Activated CD8-positive, alpha-beta memory T cell treated with anti-CD3 and anti-CD28 coated beads, Interleukin-2, amount 50 U/mL, for 1 hour (primary cell): ENCODE results near the gene TXNRD2.

Source experiments
- DNase-seq: peaks from one replicate; pipeline ENCODE4 v3.0.0-alpha.2; 2020; ENCODE audit errors: extremely low read depth

Gene TXNRD2

DNA sequence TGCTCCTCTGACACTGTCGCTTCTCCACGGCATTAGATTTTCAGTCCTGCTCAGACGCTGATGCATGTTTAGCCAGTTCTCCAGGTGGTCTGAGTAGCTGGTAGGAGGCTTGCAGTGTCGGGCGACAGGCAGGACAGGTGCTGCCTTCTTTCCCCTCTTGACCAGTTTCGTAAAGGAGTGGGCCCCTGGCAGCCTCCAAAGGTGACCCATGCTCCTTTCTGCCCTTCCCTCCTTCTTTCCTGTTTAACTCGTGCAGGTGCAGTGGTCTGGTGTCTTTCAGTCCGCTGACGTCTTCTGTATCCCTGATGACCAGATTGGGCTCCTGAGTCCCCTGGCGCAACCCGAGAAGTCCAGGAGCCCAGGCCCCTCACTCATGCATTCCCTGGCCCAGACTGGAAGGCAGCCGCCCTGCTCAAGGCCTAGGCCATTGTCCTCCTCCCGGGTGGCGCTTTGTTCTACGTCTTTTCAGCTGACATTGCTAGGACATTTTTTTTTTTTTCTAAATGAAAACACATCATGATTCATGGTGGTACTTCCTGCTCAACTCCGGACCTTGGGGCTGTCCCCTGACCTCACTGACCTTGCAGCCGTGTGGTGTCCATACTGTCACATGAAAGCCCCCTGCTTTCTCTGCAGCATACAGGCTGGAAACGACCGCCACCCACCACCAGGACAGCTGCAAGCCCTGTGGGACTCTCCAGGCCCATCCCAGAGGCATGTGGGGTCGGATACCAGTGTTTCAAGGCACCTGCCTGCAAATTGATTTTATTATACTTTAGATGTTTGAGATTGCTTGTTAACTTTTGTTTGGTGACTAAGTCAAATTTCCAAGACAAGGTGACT lies 25.5 kb upstream of the TXNRD2 start:
- DNase-seq, result no peak

DNA sequence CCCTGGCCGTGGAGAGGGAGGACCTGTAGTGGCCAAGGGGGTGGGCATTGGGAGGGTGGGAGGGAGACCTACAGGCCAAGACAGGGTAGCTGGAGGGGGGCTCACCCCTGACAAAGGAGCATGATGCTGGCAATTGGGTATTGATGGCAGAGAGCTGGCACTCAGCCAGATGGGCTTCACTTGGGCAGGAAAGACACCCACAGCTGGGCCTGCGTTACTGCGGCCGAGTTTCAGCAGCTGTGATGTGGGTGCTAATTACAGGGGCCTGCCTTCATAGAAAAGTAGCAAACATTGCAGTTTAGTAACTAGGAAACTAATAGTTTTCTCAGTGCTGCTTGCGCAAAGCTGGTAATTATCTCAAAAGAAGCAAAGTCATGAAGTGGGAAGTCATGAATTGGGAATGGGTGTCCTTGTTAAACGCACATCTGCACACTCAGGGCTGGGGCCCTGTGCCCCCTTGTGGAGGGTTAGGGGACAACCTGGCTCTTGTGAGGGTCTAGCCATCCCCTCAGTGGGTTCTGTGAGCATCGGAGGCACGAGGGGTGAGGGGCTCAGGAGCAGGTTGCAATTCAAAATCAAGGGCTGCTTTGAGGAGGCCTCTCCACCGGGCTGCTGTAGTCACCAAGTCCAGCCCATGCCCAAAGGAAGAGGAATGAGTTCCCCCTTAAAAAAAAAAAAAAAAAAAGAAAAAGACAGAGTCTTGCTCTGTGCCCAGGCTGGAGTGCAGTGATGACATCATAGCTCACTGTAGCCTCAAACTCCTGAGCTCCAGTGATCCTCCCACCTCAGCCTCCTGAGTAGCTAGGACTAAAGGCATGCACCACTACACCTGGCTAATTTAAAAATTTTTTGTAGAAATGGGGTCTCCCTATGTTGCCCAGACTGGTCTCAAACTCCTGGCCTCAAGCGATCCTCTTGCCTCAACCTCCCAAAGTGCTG lies 24.4 kb upstream of the TXNRD2 start:
- DNase-seq, result no peak

DNA sequence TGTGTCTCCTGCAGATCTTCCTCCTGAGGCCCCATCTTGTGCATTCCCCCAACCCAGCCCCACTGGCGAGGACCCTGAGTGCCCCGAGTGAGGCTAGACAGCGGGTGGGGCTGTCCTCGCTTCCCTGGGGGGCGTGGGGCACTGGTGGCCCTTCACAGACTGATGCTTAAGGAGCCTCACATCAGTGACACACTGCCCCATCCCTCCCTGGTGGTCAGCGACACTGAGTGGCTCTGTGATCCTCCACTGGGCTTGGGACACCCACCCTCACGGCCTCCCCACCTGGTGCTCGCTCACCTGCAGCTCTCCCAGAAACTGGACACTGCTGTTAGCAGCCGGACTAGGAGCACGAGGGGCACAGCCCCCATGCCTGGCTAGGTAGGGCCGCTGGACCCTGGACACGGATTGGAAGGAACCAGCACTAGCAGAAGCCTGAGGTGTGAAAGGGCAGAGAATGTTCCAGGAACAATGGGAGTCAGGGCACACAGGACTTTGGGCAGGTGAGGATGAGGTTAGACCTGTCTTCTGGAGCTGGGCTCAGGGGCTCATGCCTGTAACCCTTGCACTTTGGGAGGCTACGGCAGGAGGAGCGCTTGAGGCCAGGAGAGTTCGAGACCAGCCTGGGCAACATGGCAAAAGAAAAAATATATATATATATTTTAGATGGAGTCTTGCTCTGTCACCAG lies 23.2 kb upstream of the TXNRD2 start:
- DNase-seq, result no peak

DNA sequence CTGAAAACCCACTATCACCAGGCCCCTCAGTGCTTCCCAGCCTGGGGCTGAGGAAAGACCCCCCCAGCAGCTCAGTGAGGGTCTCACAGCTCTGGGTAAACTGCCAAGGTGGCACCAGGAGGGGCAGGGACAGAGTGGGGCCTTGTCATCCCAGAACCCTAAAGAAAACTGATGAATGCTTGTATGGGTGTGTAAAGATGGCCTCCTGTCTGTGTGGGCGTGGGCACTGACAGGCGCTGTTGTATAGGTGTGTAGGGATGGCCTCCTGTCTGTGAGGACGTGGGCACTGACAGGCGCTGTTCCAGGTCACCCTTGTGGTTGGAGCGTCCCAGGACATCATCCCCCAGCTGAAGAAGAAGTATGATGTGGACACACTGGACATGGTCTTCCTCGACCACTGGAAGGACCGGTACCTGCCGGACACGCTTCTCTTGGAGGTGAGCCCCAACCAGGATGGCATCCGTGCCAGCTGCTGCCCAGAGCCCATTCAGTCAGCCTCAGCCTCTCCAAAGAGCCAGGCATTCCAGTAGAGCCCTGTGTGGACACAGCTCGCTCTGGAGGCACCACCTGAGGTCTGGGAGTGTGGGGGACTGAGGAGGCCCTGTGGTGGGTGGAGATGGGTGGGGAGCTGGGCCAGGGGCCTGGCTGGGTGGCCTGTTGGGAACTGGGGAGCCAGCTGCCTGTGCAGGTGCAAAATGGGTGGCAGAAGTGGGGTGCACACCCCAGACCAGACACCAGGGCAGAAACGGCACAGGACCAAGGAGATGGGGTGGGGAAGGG lies 22.4 kb upstream of the TXNRD2 start:
- DNase-seq, result no peak

DNA sequence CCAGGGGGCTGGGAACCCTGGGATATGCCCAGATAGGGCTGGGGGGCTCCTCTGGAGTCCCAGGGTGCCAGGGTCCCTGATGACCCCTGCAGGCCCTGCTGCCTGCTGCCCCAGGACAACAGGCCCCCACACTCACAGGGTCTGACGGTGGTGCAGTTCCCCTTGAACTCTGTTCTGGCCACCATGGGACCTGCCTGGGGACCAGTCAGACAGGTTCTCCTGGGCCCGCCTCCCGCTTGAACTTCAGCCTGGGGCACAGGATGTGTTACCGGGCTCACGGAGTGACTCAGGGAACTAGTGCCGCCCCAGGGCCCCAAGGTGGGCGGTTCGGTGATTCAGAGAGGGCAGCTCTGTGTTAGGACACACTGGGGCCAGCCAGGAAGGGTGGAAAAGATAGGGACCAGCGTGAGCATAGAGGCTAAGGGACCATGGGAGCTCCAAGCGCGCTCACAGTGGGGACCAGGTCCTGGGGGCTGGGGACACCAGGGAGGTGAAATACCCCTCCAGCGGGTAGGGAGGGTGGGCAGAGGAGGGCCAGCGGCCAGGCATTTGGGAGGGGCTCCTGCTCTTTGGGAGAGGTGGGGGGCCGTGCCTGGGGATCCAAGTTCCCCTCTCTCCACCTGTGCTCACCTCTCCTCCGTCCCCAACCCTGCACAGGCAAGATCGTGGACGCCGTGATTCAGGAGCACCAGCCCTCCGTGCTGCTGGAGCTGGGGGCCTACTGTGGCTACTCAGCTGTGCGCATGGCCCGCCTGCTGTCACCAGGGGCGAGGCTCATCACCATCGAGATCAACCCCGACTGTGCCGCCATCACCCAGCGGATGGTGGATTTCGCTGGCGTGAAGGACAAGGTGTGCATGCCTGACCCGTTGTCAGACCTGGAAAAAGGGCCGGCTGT lies 21.5 kb upstream of the TXNRD2 start:
- no peak for DNase-seq

DNA sequence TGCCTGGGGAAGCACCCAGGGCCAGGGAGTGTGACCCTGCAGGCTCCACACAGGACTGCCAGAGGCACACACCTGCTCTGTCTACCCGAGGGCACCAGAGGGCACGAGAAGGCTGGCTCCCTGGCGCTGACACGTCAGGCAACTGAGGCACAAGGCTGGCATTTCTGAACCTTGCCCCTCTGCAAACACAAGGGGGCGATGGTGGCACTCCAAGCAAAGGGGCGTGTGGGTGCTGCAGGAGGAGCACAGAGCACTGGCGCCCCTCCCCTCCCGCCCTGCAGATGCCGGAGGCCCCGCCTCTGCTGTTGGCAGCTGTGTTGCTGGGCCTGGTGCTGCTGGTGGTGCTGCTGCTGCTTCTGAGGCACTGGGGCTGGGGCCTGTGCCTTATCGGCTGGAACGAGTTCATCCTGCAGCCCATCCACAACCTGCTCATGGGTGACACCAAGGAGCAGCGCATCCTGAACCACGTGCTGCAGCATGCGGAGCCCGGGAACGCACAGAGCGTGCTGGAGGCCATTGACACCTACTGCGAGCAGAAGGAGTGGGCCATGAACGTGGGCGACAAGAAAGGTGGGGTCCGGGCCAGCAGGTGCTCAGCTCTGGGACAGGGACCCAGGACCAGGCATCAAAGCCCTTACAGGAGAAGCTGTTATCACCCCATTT lies 20.8 kb upstream of the TXNRD2 start:
- DNase-seq, result no peak

DNA sequence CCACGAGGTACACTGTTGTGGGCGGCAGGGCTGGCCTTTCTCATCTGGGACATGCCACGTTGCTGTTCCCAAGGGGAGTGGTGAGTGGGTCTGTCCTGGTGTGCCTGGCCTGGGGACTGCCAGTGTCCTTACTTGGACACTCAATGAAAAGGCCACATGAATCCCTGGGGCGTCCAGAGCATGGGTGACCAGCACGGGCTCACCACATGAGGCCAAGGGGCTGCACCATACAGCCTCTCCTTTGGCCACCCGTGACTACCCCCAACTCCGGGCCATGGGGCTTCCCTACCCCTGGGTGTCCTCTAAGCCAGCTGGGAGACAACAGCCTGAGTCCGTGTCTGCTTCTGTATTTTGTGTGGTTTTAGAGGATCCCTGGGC lies 20.2 kb upstream of the TXNRD2 start:
- DNase-seq, result no peak

DNA sequence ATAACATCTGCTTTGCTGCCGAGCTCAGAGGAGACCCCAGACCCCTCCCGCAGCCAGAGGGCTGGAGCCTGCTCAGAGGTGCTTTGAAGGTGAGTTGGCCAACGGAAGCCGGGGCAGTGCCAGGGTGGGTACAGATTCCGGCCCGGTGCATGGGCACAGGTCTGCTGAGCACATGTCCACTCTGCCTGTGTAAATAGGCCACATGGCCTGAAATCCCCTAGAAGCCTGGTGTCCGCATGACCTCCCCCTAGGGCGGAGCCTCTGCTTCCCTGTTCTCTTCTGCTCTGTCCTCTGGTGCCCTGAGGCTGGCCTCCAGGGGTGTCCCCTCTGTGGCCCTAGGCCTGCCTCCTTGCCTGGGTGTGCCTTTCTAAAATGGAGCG lies 19.6 kb upstream of the TXNRD2 start:
- no peak for DNase-seq

DNA sequence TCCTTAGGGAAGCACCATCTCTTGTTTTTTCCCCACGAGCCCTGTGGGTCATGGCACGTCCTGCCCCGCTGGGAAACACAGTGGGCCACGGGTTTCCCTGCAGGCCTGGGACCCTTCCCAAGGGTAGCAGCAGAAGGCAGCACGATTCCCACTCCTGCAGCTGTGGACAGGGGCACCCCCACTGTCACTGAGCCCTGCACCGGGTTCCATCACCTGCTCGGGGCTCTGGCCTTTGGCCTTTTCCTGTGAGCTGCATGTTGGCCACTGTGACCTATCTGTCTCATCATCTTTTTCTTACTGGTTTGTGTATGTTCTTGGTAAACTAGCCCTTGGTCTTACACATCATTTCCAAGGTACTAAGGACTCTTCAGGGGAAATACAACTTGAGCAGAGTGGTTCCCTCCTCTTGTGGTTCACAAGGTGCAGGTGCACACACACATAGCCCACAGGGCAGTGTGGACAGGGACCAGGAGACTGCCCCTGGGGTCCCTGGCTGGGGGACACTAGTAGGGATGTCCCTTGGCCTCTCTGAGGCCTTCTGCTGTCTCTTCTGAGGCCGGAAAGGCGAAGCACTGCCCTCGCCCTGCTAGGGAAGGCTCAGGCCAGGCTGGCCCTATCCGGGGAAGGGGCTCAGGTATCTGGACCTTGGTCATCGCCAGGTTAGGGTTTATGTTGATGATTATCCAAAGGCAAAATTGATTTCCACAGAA lies 19.0 kb upstream of the TXNRD2 start:
- DNase-seq, result no peak

DNA sequence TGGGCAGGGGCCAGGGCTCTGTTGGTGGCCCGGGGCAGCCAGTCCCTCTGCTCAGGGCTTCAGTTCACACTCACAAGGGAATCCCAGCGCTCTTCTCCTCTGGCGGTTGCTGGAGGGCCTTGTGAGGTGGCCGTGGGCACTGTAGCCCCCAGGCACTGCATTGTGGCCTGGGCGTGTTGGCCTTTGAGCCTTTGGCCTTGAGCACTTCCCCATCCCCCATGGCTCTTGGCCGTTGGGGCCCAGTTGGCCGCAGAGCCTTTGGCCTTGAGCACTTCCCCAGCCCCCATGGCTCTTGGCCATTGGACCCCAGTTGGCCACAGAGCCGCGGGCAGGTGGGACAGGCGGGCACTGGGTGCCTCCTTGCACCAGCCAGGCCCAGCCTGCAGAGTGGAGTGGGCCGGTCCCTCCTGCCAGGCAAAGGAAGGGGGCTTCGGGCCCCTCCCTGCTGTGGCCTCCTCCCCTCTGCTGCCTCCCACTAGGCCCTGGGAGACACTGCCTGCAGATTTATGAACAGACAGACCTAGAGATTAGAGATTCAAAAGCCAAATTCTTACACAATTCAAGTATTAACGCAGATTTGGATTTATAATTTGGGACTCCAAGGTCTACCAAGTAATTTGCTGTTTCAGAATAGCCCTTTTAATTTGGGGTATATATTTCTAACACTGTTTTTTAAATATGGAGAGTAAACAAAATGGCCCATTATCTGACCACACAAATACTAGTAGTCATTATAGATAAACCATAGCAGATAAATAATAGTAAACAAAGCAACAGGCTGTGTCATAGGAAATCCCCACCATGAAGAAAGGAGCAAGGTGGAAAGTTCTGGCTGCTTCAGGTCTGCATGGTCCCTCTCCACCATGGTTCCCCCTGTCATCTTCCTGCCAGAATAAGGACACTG lies 18.2 kb upstream of the TXNRD2 start:
- no peak for DNase-seq

DNA sequence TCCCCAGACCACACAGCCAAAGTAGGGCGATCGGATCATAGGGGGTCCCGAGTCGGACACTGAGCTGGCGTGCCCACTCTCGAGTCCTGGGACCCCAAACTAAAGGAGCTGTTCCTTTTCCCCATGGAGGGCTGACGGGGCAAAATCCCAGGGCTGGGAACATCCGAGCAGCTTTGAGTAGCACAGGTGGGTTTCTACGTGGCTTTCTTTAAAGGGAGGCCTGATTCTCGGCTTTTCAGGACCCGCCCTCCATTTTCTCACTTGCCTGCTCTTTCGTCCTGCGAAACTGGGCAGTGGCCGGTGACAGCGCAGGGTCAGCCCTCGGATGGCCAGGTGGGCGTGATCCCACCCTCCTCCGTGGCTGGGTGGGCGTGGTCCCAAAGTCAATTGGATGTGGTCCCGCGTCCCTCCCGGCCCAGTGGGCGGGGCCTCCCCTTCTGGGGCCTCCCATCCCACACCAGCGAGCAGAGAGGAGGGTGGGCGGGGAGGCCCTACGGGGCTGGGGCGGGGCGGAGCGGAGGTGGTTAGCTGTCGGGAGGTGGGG lies 17.5 kb upstream of the TXNRD2 start:
- no peak for DNase-seq

DNA sequence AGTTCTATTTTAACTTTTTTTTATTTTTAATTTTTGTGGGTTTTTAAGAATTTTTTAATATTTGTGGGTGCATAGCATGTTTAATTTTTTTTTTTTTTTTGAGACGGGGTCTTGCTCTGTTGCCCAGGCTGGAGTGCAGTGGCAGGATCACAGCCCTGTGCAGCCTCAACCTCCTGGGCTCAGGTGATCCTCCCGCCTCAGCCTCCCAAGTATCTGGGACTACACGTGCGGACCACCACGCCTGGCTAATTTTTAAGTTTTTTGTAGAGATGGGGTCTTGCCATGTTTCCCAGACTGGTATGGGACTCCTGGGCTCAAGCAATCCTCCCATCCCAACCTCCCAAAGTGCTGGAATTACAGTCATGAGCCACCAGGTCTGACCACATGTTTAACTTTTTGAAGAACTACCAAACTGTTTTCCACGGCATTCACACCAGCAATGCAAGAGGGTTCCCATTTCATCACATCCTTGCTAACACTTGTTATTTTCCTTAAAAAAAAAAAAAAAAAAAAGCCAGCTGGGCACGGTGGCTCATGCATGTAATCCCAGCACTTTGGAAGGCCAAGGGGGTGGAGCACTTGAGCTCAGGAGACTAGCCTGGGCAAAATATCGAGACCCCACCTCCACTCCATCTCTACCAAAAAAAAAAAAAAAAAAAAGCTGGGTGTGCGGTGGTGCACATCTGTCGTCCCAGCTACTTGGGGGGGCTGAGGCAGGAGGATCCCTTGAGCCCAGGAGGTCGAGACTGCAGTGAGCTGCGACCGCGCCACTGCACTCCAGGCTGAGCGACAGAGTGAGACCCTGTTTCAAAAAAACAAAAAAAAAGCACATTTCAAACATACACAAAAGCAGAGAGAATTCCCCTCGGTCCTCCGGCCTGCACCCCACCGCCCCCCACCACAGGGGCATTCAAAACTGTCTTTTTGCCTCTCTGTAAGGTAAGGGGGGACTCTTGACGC lies 16.7 kb upstream of the TXNRD2 start:
- DNase-seq, result no peak

DNA sequence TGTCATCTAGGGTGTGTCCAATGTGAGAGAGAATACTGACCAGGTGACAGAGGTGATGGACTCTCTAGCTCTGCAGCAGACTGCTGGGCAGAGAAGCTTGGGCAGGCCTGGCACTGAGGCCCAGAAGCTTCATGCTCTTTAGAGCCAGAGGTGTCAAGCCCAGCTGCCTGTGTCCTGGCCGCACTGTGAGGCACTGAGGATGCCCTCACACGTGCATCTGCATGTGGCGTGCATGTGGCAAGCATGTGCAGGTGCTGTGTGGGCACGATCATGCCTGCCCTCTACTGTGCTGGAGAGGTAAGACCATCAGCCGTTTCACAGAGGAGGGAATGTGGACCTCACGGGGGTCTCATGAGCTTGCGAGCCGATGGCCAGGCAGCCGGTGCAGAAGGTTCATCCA lies 15.8 kb upstream of the TXNRD2 start:
- no peak for DNase-seq

DNA sequence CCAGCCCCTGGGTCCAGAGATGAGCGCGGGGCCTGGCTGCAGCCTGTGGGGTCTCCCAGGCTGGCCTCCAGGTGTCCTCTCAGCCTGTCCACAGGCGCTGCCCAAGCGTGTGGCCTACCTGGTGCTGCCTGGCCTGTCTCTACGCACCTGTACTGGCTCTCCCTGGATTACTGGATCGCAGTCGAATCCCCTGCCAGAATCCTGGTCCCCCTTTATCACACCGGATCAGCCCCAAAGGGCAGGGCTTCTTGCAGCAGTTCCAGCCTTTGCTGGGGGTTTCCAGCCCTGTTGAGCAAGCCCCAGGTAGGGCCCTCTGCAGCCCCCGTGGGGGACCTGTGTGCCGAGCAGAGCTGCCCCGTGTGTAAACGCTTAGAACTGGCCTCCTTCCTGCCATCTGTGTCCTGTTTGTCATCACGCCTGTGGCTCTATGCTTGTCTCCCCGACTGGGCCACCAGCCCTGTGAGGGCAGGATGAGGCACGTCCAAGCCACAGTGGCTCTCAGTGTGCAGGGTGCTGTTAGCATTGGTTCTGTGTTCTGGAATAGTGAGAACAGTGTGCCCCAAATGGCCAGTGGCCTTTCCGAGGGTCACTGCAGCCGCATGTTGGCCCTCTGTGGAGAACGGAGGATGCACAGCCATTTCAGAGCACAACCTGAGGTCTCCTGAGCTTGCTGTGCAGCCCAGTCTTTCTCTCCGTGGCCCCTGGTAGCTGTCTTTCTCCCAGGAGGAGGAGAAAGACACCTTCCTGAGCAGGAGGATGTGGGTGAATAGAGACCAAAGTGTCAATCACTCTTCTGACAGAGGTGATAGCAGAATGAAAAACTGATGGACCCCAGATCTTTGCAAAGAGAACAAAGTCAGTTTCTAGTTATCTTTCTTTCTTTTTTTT lies 13.9 kb upstream of the TXNRD2 start:
- no peak for DNase-seq

DNA sequence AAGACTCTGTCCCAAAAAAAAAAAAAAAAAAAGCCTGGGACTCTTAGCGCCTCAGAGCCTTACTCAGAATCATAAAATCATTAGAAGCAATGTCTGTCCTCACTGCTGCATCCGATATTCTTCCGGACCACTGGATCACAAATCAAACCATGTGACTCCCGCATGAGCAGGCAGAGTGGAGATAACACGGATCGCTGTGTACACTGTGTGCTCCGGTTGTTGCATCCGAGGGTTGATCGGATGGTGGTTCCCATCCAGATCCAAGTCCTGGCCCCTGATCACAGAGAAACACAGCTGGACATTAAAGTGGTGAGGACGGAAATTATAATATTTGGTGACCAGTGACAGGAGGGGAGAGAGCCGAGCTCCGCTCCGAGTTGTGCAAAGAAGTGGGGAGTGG lies 9.7 kb upstream of the TXNRD2 start:
- DNase-seq, result no peak
